ENCODE data around the gene RABGAP1. TPM values are rescaled to one million over a fixed set of nuclear protein-coding genes. Genes with fewer than 3 reads are reported as not detected.

The RABGAP1 gene
- total and polyA plus RNA-seq, 10 of the 15 experiments (the other 5 are each of a cell fraction or from before 2014, with no cell fraction given) = 2.6 to 31.6 (median 12.5) TPM

GRCh38 chr9:123131993-123132392 lies 191.2 kb downstream of the RABGAP1 start:
- Histone ChIP-seq H3K9me3 (replicated peaks; ENCODE audit: control insufficient read depth, insufficient read depth, low read length) (no peaks in the 10 kb centered on the region), H3K36me3 (ENCODE audit: control insufficient read depth in 2 of 2, insufficient read depth in 2 of 2, low read length in 1 of 2) (peaks cover 9 to 43% of the 10 kb centered on the region in 2 experiments), H3K4me1 (ENCODE audit: control insufficient read depth, insufficient read depth, low read length) (no peaks in the 10 kb centered on the region), H3K27me3 (replicated peaks in 1 of 2; ENCODE audit: control insufficient read depth in 2 of 2, insufficient read depth in 2 of 2, low read length in 1 of 2) (no peaks in the 10 kb centered on the region), H3K9ac (ENCODE audit: control insufficient read depth, insufficient read depth, low read length) (no peak overlapping the region), H3K27ac (ENCODE audit: control insufficient read depth, insufficient read depth) (no peak overlapping the region), H4K20me1 (ENCODE audit: control insufficient read depth, insufficient read depth) (no peaks in the 10 kb centered on the region), H3K4me3 (no peak overlapping the region), H2AFZ (ENCODE audit: control insufficient read depth, low read depth, low read length) (no peak overlapping the region), H3K79me2 (ENCODE audit: control insufficient read depth, insufficient read depth, low read length) (no peaks in the 10 kb centered on the region), H3K4me2 (ENCODE audit: control insufficient read depth, insufficient read depth) (no peak overlapping the region)
- SMC1A ChIA-PET (ENCODE audit: uncharacterized antibody, unreplicated experiment) = interaction anchor here (1.1 to 1.3 kb wide), 2 partner anchors 18 to 39 kb away, joined by 3 read pairs; no protein-coding TSS in a partner anchor
- POLR2A ChIA-PET = no interaction called here
- no TSS peak for BruUV-seq (replicated peaks)
- RAD21 ChIA-PET (ENCODE audit: unreplicated experiment) = interaction anchor here (0.6 kb wide), 1 partner anchor 81 kb away, joined by 4 read pairs; no protein-coding TSS in a partner anchor
- CTCF ChIA-PET = interaction anchor here (0.9 kb wide), 1 partner anchor 94 kb away, joined by 3 read pairs; no protein-coding TSS in a partner anchor
- no peak for FAIRE-seq
- intact Hi-C loops (cut with micrococcal nuclease; ENCODE audit: unreplicated experiment) (no loop called here), in situ Hi-C loops (cut with MboI) (no loop called here)
- TF ChIP-seq KLF5 (IDR thresholded peaks at IDR 0.05; ENCODE audit: partially characterized antibody) (no peak), NFYA (IDR thresholded peaks at IDR 0.05; ENCODE audit: borderline replicate concordance, low read depth, low read length) (no peak), NFYB (IDR thresholded peaks at IDR 0.05; ENCODE audit: insufficient read depth, low read depth, low read length) (no peak), KDM1A (IDR thresholded peaks at IDR 0.05; ENCODE audit: borderline replicate concordance) (no peak), EGR1 (IDR thresholded peaks at IDR 0.05; ENCODE audit: borderline replicate concordance in 1 of 2, low read depth in 2 of 2, low read length in 2 of 2) (no peak), IRF5 (IDR thresholded peaks at IDR 0.05; ENCODE audit: borderline replicate concordance) (no peak), NR2F1 (conservative IDR thresholded peaks at IDR 0.05) (no peak), RBBP5 (conservative IDR thresholded peaks at IDR 0.05) (no peak), POLR2AphosphoS5 (IDR thresholded peaks at IDR 0.05; ENCODE audit: low read length) (no peak), EZH2 (IDR thresholded peaks at IDR 0.05; ENCODE audit: borderline replicate concordance, control insufficient read depth, low read depth, low read length) (no peak), RFX5 (IDR thresholded peaks at IDR 0.05; ENCODE audit: low read depth, low read length) (no peak), ZNF217 (IDR thresholded peaks at IDR 0.05) (no peak), RELA (IDR thresholded peaks at IDR 0.05; ENCODE audit: borderline replicate concordance, partially characterized antibody) (no peak)
- DNase-seq (ENCODE audit: low read depth, low spot score) = no peak
- no peak for ATAC-seq
